ENCODE measurements around the gene NOTCH2. TPM values are rescaled to one million over a fixed set of nuclear protein-coding genes. Genes with fewer than 3 reads are reported as not detected.
"Not testable (repeated sequence)": the region's sequence is repeated elsewhere in the genome, so short reads cannot be mapped to it uniquely, and the experiment has no call there.

Gene NOTCH2
- total and polyA plus RNA-seq, 4 donors: 8.7 to 55.3 (median 27.4) TPM

DNA sequence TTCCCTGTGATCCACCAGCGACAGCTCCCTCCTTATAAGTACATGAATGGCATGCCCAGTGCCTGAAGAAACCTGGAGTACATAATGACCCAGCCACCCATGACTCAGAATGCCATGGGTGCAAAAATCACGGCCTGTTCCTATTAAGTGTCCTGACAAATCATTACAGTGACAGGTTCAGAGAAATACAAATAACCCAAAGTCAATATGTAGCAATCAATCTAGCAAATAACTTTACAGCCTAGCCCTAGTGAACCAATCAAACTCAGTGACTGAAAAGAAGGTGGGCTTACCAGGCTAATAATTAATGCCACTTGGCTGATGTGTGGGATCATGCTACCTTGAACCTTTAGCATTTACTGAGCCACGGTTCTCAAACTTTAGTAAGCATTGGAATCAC lies 37.2 kb downstream of the NOTCH2 start:
- not testable (repeated sequence) for H3K4me3 ChIP-seq (ENCODE audit: low read depth in 1 of 3, low read length in 3 of 3); H3K27me3 ChIP-seq (ENCODE audit: control insufficient read depth in 4 of 4, insufficient read depth in 4 of 4, low read length in 3 of 4); DNase-seq (ENCODE audit: low spot score); H3K27ac ChIP-seq (ENCODE audit: low read depth in 1 of 2, low read length in 2 of 2); H3K4me1 ChIP-seq (ENCODE audit: control insufficient read depth in 4 of 4, insufficient read depth in 4 of 4, low read length in 3 of 4); H3K36me3 ChIP-seq (ENCODE audit: control insufficient read depth in 4 of 4, insufficient read depth in 3 of 4, low read depth in 1 of 4, low read length in 3 of 4); H3K9me3 ChIP-seq (ENCODE audit: control insufficient read depth in 4 of 4, low read length in 3 of 4); H3K9ac ChIP-seq (ENCODE audit: low read depth in 1 of 2, low read length in 2 of 2)
- WGBS: 30% methylated on average over 2 of the region's 3 CpGs
- TF ChIP-seq HNF4A (conservative IDR thresholded peaks at IDR 0.05): peak; percentile 26 to 32
- TF ChIP-seq JUND (IDR thresholded peaks at IDR 0.05): peak in 1 of 2 donors; percentile 31
- TF ChIP-seq FOXA2 (IDR thresholded peaks at IDR 0.05): peak; percentile 51
- peak; percentile 15 for TF ChIP-seq SP1 (IDR thresholded peaks at IDR 0.05)
- peak in 1 of 2 donors; percentile 23 for TF ChIP-seq RXRA (IDR thresholded peaks at IDR 0.05)
- peak; percentile 52 for TF ChIP-seq FOXA1 (IDR thresholded peaks at IDR 0.05)

DNA sequence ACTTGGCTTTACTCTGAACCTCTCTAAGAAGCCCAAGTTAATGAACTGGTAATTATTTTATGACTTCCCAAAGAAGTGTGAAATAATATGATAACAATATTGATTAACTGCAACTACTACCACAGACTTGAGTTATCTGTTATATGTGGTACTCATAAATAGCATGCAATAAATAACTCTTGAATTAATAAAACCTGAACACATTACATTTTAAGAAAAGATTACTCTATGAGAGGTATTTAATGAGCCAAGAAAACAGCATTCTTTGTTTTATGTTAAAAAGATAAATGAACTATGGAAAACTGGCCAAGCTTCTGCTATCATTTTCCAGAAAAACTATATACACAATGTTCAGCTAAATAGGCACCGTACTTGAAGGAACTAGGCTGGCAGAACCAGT lies 45.7 kb downstream of the NOTCH2 start:
- H3K4me3 ChIP-seq (ENCODE audit: low read depth in 1 of 3, low read length in 3 of 3); DNase-seq (ENCODE audit: low spot score); H3K9ac ChIP-seq (ENCODE audit: low read depth in 1 of 2, low read length in 2 of 2); H3K27ac ChIP-seq (ENCODE audit: low read depth in 1 of 2, low read length in 2 of 2); H3K36me3 ChIP-seq (ENCODE audit: control insufficient read depth in 4 of 4, insufficient read depth in 3 of 4, low read depth in 1 of 4, low read length in 3 of 4); H3K4me1 ChIP-seq (ENCODE audit: control insufficient read depth in 4 of 4, insufficient read depth in 4 of 4, low read length in 3 of 4); H3K9me3 ChIP-seq (ENCODE audit: control insufficient read depth in 4 of 4, low read length in 3 of 4); H3K27me3 ChIP-seq (ENCODE audit: control insufficient read depth in 4 of 4, insufficient read depth in 4 of 4, low read length in 3 of 4): not testable (repeated sequence)
- no CpG with 5 or more reads among the region's 1 CpG for WGBS

DNA sequence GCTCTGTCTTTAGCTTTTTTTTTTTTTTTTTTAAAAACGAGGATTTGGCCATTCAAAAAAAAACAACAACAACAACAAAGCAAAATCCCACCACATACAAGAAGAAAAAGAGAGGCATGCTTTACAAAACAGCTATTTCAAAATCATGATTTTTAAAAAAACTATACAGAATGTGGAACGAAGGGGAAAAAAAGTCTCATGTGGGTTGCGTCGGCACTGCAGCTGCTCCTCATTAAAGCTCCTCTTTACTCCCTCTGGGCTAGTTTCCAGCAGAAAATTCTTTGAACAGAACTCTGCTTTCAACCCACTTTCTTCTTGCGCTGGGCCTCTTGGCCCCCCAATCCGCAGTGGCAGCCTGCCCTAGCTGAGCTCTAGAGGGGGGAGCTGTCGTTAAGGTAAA lies 54.5 kb downstream of the NOTCH2 start:
- not testable (repeated sequence) for DNase-seq (ENCODE audit: low spot score); H3K27ac ChIP-seq (ENCODE audit: low read depth in 1 of 2, low read length in 2 of 2); H3K9me3 ChIP-seq (ENCODE audit: control insufficient read depth in 4 of 4, low read length in 3 of 4); H3K4me1 ChIP-seq (ENCODE audit: control insufficient read depth in 4 of 4, insufficient read depth in 4 of 4, low read length in 3 of 4); H3K36me3 ChIP-seq (ENCODE audit: control insufficient read depth in 4 of 4, insufficient read depth in 3 of 4, low read depth in 1 of 4, low read length in 3 of 4); H3K27me3 ChIP-seq (ENCODE audit: control insufficient read depth in 4 of 4, insufficient read depth in 4 of 4, low read length in 3 of 4); H3K9ac ChIP-seq (ENCODE audit: low read depth in 1 of 2, low read length in 2 of 2); H3K4me3 ChIP-seq (ENCODE audit: low read depth in 1 of 3, low read length in 3 of 3)
- WGBS: 39% methylated on average over 7 of the region's 7 CpGs

DNA sequence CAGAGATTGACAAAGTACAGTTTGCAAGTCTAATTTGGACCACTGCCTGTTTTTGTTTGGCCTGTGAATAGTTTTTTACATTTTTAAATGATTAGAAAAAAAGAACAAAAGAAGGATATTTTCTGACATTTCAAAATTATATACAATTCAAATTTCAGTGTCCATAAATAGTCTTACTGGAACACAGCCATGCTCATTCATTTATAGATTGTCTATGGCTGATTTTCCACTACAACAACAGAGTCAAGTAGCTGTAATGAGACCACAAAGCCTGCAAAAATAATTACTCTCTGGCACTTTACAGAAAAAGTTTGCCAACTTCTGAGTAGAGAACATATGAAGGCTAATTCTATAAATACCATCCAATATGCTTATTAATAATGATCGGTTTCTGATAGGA lies 61.1 kb downstream of the NOTCH2 start:
- 88% methylated on average over 1 of the region's 1 CpG for WGBS
- not testable (repeated sequence) for H3K9me3 ChIP-seq (ENCODE audit: control insufficient read depth in 4 of 4, low read length in 3 of 4); H3K9ac ChIP-seq (ENCODE audit: low read depth in 1 of 2, low read length in 2 of 2); H3K4me1 ChIP-seq (ENCODE audit: control insufficient read depth in 4 of 4, insufficient read depth in 4 of 4, low read length in 3 of 4); H3K4me3 ChIP-seq (ENCODE audit: low read depth in 1 of 3, low read length in 3 of 3); H3K27me3 ChIP-seq (ENCODE audit: control insufficient read depth in 4 of 4, insufficient read depth in 4 of 4, low read length in 3 of 4); H3K36me3 ChIP-seq (ENCODE audit: control insufficient read depth in 4 of 4, insufficient read depth in 3 of 4, low read depth in 1 of 4, low read length in 3 of 4); H3K27ac ChIP-seq (ENCODE audit: low read depth in 1 of 2, low read length in 2 of 2); DNase-seq (ENCODE audit: low spot score)

DNA sequence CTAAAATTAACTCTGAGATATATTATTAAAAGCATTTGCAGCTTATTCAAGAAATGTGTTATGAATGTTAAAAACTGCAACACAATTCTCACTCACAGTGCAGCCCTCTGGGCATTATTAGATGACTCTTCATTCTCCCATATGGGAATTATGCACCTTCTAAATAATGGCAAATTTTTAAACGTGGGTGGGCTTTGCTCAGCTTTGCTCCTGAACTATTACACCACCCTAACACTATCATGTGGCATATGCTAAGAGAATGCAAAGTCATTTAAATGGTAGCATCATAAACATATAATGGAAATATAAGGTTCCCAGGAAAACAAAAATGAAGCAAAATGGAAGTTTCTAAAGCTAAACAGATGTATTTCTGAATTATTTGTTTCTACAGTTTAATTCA lies 61.6 kb downstream of the NOTCH2 start:
- WGBS: no CpG with 5 or more reads among the region's 1 CpG
- H3K9me3 ChIP-seq (ENCODE audit: control insufficient read depth in 4 of 4, low read length in 3 of 4); H3K4me1 ChIP-seq (ENCODE audit: control insufficient read depth in 4 of 4, insufficient read depth in 4 of 4, low read length in 3 of 4); DNase-seq (ENCODE audit: low spot score); H3K4me3 ChIP-seq (ENCODE audit: low read depth in 1 of 3, low read length in 3 of 3); H3K27me3 ChIP-seq (ENCODE audit: control insufficient read depth in 4 of 4, insufficient read depth in 4 of 4, low read length in 3 of 4); H3K27ac ChIP-seq (ENCODE audit: low read depth in 1 of 2, low read length in 2 of 2); H3K36me3 ChIP-seq (ENCODE audit: control insufficient read depth in 4 of 4, insufficient read depth in 3 of 4, low read depth in 1 of 4, low read length in 3 of 4); H3K9ac ChIP-seq (ENCODE audit: low read depth in 1 of 2, low read length in 2 of 2): not testable (repeated sequence)

DNA sequence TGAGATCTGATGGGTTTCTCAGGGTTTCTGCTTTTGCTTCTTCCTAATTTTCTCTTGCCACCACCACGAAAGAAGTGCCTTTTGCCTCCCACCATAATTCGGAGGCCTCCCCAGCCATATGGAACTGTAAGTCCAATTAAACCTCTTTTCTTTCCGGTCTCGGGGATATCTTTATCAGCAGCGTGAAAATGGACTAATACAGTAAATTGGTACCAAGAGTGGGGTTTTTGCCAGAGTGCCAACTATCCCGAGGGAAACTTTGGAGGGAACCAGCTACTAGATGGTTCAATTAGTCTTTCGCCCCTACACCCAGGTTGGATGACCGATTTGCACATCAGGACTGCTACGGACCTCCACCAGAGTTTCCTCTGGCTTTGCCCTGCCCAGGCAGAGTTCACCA lies 68.4 kb downstream of the NOTCH2 start:
- 99% methylated on average over 7 of the region's 9 CpGs for WGBS
- not testable (repeated sequence) for H3K9ac ChIP-seq (ENCODE audit: low read depth in 1 of 2, low read length in 2 of 2)

DNA sequence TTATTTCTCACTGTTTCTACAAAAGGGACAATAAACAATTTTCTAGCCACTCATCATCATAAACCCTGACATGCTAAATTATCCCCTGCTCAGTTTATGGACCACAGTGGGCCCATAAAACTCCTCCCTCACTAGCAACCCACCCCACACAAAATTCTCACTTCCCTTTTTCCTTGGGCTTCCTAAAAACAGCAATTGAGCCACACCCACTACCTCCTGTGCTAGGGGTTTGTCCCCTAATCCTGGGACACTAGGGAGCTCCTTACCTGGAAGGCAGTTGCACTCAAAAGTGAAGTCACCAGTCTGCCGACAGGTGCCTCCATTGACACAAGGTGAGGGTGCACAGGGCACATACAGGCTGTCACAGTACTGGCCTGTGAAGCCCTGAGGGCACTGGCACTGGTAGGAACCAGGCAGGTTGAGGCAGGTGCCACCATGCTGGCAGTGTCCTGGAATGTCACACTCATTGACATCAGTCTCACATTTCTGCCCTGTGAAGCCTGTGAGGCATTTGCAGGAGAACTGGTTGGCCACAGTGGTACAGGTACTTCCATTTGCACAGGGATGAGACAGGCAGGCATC lies 72.6 kb downstream of the NOTCH2 start:
- DNase-seq (ENCODE audit: low spot score); H3K27ac ChIP-seq (ENCODE audit: low read depth in 1 of 2, low read length in 2 of 2): not testable (repeated sequence)
- WGBS: 76% methylated on average over 1 of the region's 1 CpG

More for the DNA sequence above, 68.4 kb downstream of the NOTCH2 start:
- DNase-seq (ENCODE audit: low spot score); H3K4me1 ChIP-seq (ENCODE audit: control insufficient read depth in 4 of 4, insufficient read depth in 4 of 4, low read length in 3 of 4); H3K36me3 ChIP-seq (ENCODE audit: control insufficient read depth in 4 of 4, insufficient read depth in 3 of 4, low read depth in 1 of 4, low read length in 3 of 4); H3K27ac ChIP-seq (ENCODE audit: low read depth in 1 of 2, low read length in 2 of 2); H3K9me3 ChIP-seq (ENCODE audit: control insufficient read depth in 4 of 4, low read length in 3 of 4); H3K27me3 ChIP-seq (ENCODE audit: control insufficient read depth in 4 of 4, insufficient read depth in 4 of 4, low read length in 3 of 4); H3K4me3 ChIP-seq (ENCODE audit: low read depth in 1 of 3, low read length in 3 of 3): not testable (repeated sequence)

DNA sequence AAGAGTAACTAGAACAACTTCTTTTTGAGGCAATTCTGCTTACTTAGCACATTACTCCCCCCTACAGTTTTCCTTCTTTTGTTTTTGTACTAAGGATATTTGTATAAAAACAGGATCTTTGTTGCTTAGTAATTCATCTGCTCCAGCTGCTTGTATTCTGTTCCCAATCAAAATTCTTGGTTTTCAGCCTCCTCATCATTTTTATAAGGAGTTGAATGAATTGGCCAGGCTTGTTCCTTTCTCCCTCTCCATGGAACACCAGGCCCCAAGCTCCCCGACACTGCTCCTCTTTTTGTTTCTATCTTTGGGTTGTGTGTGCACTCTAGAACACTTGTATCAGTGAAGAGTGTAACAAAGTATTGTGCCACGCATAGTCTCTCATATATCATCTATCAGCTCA lies 73.5 kb downstream of the NOTCH2 start:
- H3K9me3 ChIP-seq (ENCODE audit: control insufficient read depth in 4 of 4, low read length in 3 of 4); H3K36me3 ChIP-seq (ENCODE audit: control insufficient read depth in 4 of 4, insufficient read depth in 3 of 4, low read depth in 1 of 4, low read length in 3 of 4); H3K27ac ChIP-seq (ENCODE audit: low read depth in 1 of 2, low read length in 2 of 2); H3K9ac ChIP-seq (ENCODE audit: low read depth in 1 of 2, low read length in 2 of 2); H3K4me1 ChIP-seq (ENCODE audit: control insufficient read depth in 4 of 4, insufficient read depth in 4 of 4, low read length in 3 of 4); H3K27me3 ChIP-seq (ENCODE audit: control insufficient read depth in 4 of 4, insufficient read depth in 4 of 4, low read length in 3 of 4); H3K4me3 ChIP-seq (ENCODE audit: low read depth in 1 of 3, low read length in 3 of 3); DNase-seq (ENCODE audit: low spot score): not testable (repeated sequence)
- WGBS: 73% methylated on average over 2 of the region's 2 CpGs

More for the DNA sequence above, 72.6 kb downstream of the NOTCH2 start:
- not testable (repeated sequence) for H3K4me3 ChIP-seq (ENCODE audit: low read depth in 1 of 3, low read length in 3 of 3); H3K36me3 ChIP-seq (ENCODE audit: control insufficient read depth in 4 of 4, insufficient read depth in 3 of 4, low read depth in 1 of 4, low read length in 3 of 4); H3K9me3 ChIP-seq (ENCODE audit: control insufficient read depth in 4 of 4, low read length in 3 of 4); H3K4me1 ChIP-seq (ENCODE audit: control insufficient read depth in 4 of 4, insufficient read depth in 4 of 4, low read length in 3 of 4); H3K27me3 ChIP-seq (ENCODE audit: control insufficient read depth in 4 of 4, insufficient read depth in 4 of 4, low read length in 3 of 4); H3K9ac ChIP-seq (ENCODE audit: low read depth in 1 of 2, low read length in 2 of 2)
